Coronary artery (tissue), 2 donors: ENCODE results near the gene RNF14.

Source experiments
- DNase-seq: peaks from one replicate; pipeline ENCODE4 v3.0.0-alpha.2; 2017; ENCODE audit warnings: low spot score
- H3K27ac ChIP-seq, 2 donors: fragments of 200-600 bp; sonication (generic); one replicate each; pipeline ENCODE4 v1.5.1; 2016 to 2019
- H3K4me3 ChIP-seq: fragments of 200-600 bp; sonication (generic); 2 replicates; pipeline ENCODE4 v1.5.1; 2016; ENCODE audit warnings: mild to moderate bottlenecking, moderate library complexity
- TF ChIP-seq, protein P1 (sequence below): fragments of 200-600 bp; sonication (generic); IDR thresholded peaks from one replicate; pipeline ENCODE4 v1.5.1; 2019; ENCODE audit warnings: antibody characterized with exemption

The RNF14 gene

GRCh38 chr5:141957367-141957996, 11.4 kb upstream of the RNF14 start:
- Histone ChIP-seq H3K4me3 (peak overlapping the region; percentile 57), H3K27ac (peak overlapping the region in 1 of 2 donors; percentile 72)
- no peak for DNase-seq
- TF ChIP-seq, protein P1, sequence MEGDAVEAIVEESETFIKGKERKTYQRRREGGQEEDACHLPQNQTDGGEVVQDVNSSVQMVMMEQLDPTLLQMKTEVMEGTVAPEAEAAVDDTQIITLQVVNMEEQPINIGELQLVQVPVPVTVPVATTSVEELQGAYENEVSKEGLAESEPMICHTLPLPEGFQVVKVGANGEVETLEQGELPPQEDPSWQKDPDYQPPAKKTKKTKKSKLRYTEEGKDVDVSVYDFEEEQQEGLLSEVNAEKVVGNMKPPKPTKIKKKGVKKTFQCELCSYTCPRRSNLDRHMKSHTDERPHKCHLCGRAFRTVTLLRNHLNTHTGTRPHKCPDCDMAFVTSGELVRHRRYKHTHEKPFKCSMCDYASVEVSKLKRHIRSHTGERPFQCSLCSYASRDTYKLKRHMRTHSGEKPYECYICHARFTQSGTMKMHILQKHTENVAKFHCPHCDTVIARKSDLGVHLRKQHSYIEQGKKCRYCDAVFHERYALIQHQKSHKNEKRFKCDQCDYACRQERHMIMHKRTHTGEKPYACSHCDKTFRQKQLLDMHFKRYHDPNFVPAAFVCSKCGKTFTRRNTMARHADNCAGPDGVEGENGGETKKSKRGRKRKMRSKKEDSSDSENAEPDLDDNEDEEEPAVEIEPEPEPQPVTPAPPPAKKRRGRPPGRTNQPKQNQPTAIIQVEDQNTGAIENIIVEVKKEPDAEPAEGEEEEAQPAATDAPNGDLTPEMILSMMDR, result no peak

DNA sequence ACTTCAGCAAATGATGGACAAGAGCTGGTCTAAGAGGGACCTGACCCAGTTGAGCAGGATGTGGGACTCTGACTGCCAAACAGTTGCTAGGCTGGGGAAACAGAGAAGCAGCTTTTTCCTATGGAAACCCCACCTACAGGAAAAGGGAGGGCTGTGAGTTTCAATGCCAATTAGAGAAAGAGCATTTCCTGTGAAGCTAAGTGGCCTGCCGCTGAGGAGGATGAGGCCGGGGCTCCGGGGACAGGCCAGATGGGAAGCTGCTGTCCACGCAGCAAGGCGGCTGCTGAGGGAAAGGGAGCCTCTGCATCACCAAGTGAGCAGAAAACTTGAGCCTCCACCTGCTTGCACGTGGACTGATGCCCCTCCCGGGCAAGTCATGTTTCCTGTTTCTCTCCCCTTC, 10.8 kb upstream of the RNF14 start, which contains the start of gene PCDH12:
PCDH12 (minus strand) TSS at position 90 of the 400 bp plus-strand sequence. CDS start 351 bp downstream, outside the sequence.
- DNase-seq, result no peak
- TF ChIP-seq, protein P1, result no peak
- Histone ChIP-seq H3K27ac (peak within 1 kb of the TSS in 1 of 2 donors; percentile 72), H3K4me3 (peak within 1 kb of the TSS; percentile 57)

DNA sequence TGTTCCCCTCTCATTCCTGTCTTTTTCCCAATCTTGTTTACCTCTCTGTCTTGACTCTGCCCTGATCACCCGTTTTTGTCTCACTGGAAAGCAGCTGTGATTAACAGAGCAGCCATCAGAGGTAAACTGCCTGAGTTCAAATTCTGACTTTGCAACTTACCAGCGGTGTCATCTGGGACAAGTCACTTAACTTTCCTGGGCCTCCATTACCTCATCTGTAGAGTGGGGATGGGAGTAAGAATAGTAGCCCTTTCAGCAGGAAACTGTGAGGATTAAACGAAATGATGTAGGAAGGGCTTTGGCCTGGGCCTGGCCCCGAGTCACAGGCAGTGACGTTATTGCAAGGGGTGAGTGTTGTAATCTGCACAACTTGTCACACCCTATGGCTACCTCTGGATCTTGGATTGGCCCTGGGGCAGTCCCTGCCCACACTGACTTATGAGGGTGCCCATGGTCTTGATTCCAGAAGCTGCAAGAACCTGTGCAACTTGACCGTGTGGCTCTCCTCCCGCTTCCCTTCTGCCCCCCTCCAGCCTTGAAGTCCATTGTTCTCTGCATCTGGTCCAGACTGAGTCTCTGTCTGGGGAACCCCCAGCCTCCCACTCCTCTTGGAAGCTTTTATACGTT, 10.2 kb upstream of the RNF14 start:
- DNase-seq, result no peak
- H3K27ac ChIP-seq, result peak overlapping the region in 1 of 2 donors; percentile 72
- TF ChIP-seq, protein P1, result no peak
- peak overlapping the region; percentile 32 for H3K4me3 ChIP-seq

GRCh38 chr5:141960018-141960417, 8.9 kb upstream of the RNF14 start:
- DNase-seq, result no peak
- Histone ChIP-seq H3K4me3 (no peak overlapping the region), H3K27ac (peak overlapping the region in 1 of 2 donors; percentile 10)
- TF ChIP-seq, protein P1, result no peak

GRCh38 chr5:141960449-141961323, 8.2 kb upstream of the RNF14 start:
- H3K4me3 ChIP-seq, result no peak overlapping the region
- TF ChIP-seq, protein P1, result peak; percentile 55
- peak; percentile 87 for DNase-seq
- peak overlapping the region in 1 of 2 donors; percentile 42 for H3K27ac ChIP-seq

GRCh38 chr5:141961466-141961865, 7.4 kb upstream of the RNF14 start:
- TF ChIP-seq, protein P1, result no peak
- no peak overlapping the region for H3K4me3 ChIP-seq
- H3K27ac ChIP-seq, result no peak overlapping the region
- no peak for DNase-seq
